Stomach (tissue), 4 donors: ENCODE data around the gene CDH2.

ENCODE experiments used
- EP300 ChIP-seq: sonication (generic); formaldehyde crosslinking; IDR thresholded peaks from one replicate; pipeline ENCODE4 v1.6.1; 2017; ENCODE audit warnings: antibody characterized with exemption
- POLR2A ChIP-seq, 4 donors: fragments of 450-650 bp; IDR thresholded peaks; one replicate each; pipeline ENCODE4 v1.6.1; 2016; ENCODE audit warnings: antibody characterized with exemption in 4 of 4, control low read depth in 2 of 4, mild to moderate bottlenecking in 1 of 4, moderate library complexity in 1 of 4
- POLR2AphosphoS5 ChIP-seq, 3 donors: sonication (generic); formaldehyde crosslinking; IDR thresholded peaks; one replicate each; pipeline ENCODE4 v1.6.1; 2016; ENCODE audit warnings: antibody characterized with exemption in 3 of 3
- TF ChIP-seq, protein P1 (sequence below), 7 experiments: fragments of 450-650 bp in 4 of 7; fragments of 200-600 bp in 3 of 7; sonication (generic) in 3 of 7; IDR thresholded peaks; one replicate each; pipeline ENCODE4 v1.5.1; 2016 to 2019; ENCODE audit warnings: antibody characterized with exemption in 7 of 7, control low read depth in 2 of 7, mild to moderate bottlenecking in 1 of 7

DNA sequence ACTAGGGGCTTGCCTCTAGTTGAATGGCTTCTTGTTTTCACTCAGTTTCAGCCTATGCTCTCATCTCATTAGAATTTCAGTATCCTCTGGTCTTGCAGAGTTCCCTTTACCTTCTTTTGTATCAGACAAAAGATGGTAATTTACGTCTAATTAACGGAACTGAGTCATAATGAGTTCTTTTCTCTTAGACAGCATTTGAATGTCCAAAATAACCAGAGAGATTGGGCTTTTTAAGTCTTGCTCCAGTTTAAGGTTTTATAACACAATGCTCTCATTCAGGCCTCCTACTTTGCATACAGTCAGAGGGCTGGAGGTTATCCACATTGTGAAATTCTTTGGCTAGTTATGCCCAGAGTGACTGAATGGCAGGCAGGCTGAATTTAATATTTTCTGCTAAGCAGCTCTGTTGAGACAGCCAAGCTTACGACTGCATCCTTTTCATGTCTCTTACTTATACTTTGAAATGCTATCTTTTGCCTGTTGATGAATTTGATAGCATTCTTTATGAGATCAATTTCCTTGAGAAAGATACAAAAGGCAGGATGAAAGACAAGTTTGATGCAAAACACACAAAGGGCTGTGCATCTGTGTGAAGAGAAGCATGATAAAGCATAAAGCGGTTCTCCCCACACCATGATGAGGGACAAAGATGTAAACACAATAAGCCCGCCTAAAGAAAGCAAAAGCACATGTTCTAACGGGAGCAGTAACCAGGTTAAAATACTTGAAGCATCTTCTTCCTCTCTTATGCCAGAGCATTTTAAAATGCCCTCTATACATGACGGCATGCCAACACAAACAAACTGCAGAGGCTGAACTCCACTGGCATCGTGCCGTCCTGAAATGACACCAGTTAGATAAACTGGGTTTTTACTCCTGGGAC lies 90.0 kb downstream of the CDH2 start:
- TF ChIP-seq, protein P1, sequence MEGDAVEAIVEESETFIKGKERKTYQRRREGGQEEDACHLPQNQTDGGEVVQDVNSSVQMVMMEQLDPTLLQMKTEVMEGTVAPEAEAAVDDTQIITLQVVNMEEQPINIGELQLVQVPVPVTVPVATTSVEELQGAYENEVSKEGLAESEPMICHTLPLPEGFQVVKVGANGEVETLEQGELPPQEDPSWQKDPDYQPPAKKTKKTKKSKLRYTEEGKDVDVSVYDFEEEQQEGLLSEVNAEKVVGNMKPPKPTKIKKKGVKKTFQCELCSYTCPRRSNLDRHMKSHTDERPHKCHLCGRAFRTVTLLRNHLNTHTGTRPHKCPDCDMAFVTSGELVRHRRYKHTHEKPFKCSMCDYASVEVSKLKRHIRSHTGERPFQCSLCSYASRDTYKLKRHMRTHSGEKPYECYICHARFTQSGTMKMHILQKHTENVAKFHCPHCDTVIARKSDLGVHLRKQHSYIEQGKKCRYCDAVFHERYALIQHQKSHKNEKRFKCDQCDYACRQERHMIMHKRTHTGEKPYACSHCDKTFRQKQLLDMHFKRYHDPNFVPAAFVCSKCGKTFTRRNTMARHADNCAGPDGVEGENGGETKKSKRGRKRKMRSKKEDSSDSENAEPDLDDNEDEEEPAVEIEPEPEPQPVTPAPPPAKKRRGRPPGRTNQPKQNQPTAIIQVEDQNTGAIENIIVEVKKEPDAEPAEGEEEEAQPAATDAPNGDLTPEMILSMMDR (IDR thresholded peaks at IDR 0.05), result no peak
- TF ChIP-seq POLR2A (IDR thresholded peaks at IDR 0.05) (no peak), POLR2AphosphoS5 (IDR thresholded peaks at IDR 0.05) (no peak), EP300 (no peak)
